ENCODE measurements around the gene SMCO3. TPM values are rescaled to one million over a fixed set of nuclear protein-coding genes. Genes with fewer than 3 reads are reported as not detected.

SMCO3 gene
- total RNA-seq, 3 donors from 2014 or later: not detected

DNA sequence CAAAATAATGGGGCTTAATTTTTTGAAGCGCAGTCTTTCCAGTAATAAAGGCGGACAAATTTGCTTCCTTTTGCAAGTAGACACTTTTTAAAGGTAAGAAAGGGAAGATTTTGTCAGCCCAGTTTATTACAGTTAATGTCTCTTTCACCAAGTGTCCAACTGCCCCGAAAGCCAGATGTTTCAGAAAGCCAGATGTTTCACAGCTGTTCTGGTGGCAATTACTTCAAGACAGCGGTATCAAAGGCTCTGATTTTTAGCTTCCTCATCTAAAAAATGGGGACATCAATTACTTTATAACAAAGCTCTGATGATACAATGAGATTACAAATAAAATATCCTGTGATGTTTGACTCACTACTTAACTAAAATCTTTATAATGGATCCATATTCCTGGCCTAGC, 11.7 kb downstream of the SMCO3 start:
- intact Hi-C loops (cut with DNase I, micrococcal nuclease): no loop called here
- no peak for TF ChIP-seq CTCF (IDR thresholded peaks at IDR 0.05)
- no peak for ATAC-seq
- no peak for DNase-seq
- Histone ChIP-seq H3K36me3 (ENCODE audit: low read depth) (no peaks in the 10 kb centered on the region), H3K9me3 (no peaks in the 10 kb centered on the region), H3K4me1 (ENCODE audit: low read depth) (peaks cover 14% of the 10 kb centered on the region), H3K4me3 (no peak overlapping the region)

DNA sequence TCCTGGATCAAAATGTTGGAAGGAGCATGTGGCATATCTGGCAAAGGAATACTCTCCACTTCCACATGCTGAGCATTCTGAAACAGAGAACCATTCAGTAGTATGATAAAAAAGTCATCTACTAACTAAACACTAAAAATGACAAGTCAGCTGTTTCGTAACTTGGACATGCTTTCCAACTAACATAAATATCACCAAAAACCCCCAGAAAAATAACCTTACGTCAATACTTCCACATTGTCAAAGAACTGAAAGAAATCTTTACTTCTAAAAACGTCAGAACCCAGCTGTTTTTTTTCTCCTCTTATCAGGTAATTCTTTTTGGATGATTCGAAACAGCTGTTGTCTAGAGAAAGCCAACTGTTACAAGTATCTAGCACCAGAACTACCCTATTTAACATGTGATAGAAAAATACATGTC, 18.9 kb downstream of the SMCO3 start:
- Histone ChIP-seq H3K4me3 (no peak overlapping the region), H3K36me3 (ENCODE audit: low read depth) (no peaks in the 10 kb centered on the region), H3K4me1 (ENCODE audit: low read depth) (no peaks in the 10 kb centered on the region), H3K9me3 (no peaks in the 10 kb centered on the region)
- ATAC-seq (no peak), DNase-seq (no peak)
- no peak for TF ChIP-seq CTCF (IDR thresholded peaks at IDR 0.05)
- intact Hi-C loops (cut with DNase I, micrococcal nuclease): no loop called here

DNA sequence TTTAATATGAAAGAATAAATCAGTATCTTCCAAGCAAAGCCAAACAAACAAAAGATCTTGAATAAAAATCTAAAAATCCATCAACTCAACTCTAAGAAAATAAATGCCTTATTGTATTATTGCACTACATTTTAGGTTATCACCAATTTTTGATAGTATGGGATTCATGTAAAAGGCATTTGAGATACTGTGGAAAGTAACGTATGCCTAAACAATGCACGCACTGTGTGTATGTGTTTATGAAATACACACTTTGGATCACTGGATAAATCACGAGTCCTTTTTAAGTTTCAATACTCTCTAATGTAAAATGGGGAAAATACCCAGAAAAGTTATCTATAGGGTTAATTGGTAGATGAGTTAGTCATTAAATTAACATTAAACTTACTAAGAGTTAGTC, 28.4 kb downstream of the SMCO3 start:
- intact Hi-C loops (cut with DNase I, micrococcal nuclease): no loop called here
- H3K36me3 ChIP-seq (ENCODE audit: low read depth): peaks cover 6% of the 10 kb centered on the region
- no peaks in the 10 kb centered on the region for H3K4me1 ChIP-seq (ENCODE audit: low read depth)
- H3K9me3 ChIP-seq: no peaks in the 10 kb centered on the region
- TF ChIP-seq CTCF (IDR thresholded peaks at IDR 0.05): no peak
- DNase-seq (no peak), ATAC-seq (no peak)
- H3K4me3 ChIP-seq: no peak overlapping the region

DNA sequence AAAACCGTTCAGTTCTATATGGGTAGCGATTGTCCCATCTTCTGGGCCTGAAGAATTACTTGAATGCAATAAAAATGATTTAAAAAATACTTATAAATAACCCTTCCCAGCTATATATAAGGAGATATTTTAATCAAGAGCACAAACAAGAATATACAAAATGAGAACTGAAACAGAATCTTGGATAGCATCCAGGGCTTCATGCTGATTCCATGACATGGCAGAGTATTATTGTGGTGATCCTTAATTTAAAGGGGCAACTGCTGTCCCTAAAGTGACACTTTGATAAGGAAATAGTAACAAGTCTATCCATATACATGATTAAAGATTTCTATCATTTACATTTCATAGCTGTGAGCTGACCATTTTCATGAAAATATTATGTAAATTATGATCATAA, 29.5 kb downstream of the SMCO3 start:
- H3K4me3 ChIP-seq: no peak overlapping the region
- DNase-seq (no peak), ATAC-seq (no peak)
- H3K4me1 ChIP-seq (ENCODE audit: low read depth): no peaks in the 10 kb centered on the region
- peaks cover 6% of the 10 kb centered on the region for H3K36me3 ChIP-seq (ENCODE audit: low read depth)
- intact Hi-C loops (cut with DNase I, micrococcal nuclease): no loop called here
- H3K9me3 ChIP-seq: no peaks in the 10 kb centered on the region
- no peak for TF ChIP-seq CTCF (IDR thresholded peaks at IDR 0.05)

GRCh38 chr12:14782756-14783155, 31.2 kb downstream of the SMCO3 start:
- no peak for ATAC-seq
- no peak for TF ChIP-seq CTCF (IDR thresholded peaks at IDR 0.05)
- intact Hi-C loops (cut with DNase I, micrococcal nuclease): no loop called here

DNA sequence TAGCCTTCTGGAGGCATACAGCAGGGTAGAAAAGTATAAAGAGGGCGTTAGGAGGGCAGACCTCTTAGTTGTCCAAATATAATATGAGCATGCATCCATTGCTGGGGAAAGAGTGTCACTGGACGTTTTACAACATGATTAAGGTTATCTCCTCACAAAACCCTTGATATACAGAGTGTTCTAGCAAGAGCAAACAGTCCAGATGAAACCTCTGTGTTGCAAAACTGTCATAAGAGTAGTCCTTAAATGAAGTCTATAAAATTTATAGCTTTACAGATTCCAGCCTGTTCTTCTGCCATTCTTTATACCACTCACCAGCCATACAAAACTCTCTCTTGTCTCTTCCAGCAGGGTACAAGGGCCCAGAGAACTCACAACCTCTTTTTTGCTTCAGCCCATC, 32.4 kb downstream of the SMCO3 start:
- no peak overlapping the region for H3K4me3 ChIP-seq
- no peaks in the 10 kb centered on the region for H3K36me3 ChIP-seq (ENCODE audit: low read depth)
- intact Hi-C loops (cut with DNase I, micrococcal nuclease): no loop called here
- ATAC-seq (peak; percentile 70), DNase-seq (no peak)
- no peaks in the 10 kb centered on the region for H3K9me3 ChIP-seq
- H3K4me1 ChIP-seq (ENCODE audit: low read depth): peaks cover 11% of the 10 kb centered on the region
- no peak for TF ChIP-seq CTCF (IDR thresholded peaks at IDR 0.05)

More at GRCh38 chr12:14782756-14783155, 31.2 kb downstream of the SMCO3 start:
- H3K9me3 ChIP-seq: no peaks in the 10 kb centered on the region
- H3K4me1 ChIP-seq (ENCODE audit: low read depth): no peaks in the 10 kb centered on the region
- peaks cover 6% of the 10 kb centered on the region for H3K36me3 ChIP-seq (ENCODE audit: low read depth)
- no peak for DNase-seq
- no peak overlapping the region for H3K4me3 ChIP-seq
